ENCODE results near the gene CCL19. TPM values are rescaled to one million over a fixed set of nuclear protein-coding genes. Genes with fewer than 3 reads are reported as not detected.
A peak's percentile ranks its signal among the peaks of the same experiment; 100 is the strongest.

The CCL19 gene
- total RNA-seq, 4 donors from 2014 or later = not detected

GRCh38 chr9:34709196-34709978 is 18.3 kb upstream of the CCL19 start:
- no peak for DNase-seq (ENCODE audit: low spot score in 2 of 2)
- H3K27ac ChIP-seq = no peak overlapping the region
- no peaks in the 10 kb centered on the region for H3K36me3 ChIP-seq
- H3K4me3 ChIP-seq = no peak overlapping the region
- WGBS, 2 donors = 95 to 99% methylated on average over 8 to 9 of the region's 9 CpGs
- no peaks in the 10 kb centered on the region for H3K9me3 ChIP-seq
- peaks cover 0 to 5% (median 0%) of the 10 kb centered on the region in 4 donors for H3K4me1 ChIP-seq
- no peaks in the 10 kb centered on the region for H3K27me3 ChIP-seq
- TF ChIP-seq POLR2A (IDR thresholded peaks at IDR 0.05) = no peak
- no peak for TF ChIP-seq EP300 (IDR thresholded peaks at IDR 0.05)
- no peak for TF ChIP-seq CTCF (IDR thresholded peaks at IDR 0.05)

- Histone ChIP-seq H3K4me3 (no peak overlapping the region), H3K36me3 (no peaks in the 10 kb centered on the region), H3K27ac (no peak overlapping the region), H3K9me3 (no peaks in the 10 kb centered on the region), H3K27me3 (no peaks in the 10 kb centered on the region), H3K4me1 (peaks cover 0 to 8% (median 0%) of the 10 kb centered on the region in 4 donors)
- 79 to 91% methylated on average over 2 of the region's 2 CpGs for WGBS, 2 donors
- no peak for DNase-seq (ENCODE audit: low spot score in 2 of 2)
- TF ChIP-seq CTCF (IDR thresholded peaks at IDR 0.05) (no peak), POLR2A (IDR thresholded peaks at IDR 0.05) (no peak), EP300 (IDR thresholded peaks at IDR 0.05) (no peak)
Observed at GRCh38 chr9:34707130-34707529, 16.1 kb upstream of the CCL19 start.

GRCh38 chr9:34701769-34702736 is 11.0 kb upstream of the CCL19 start:
- H3K4me3 ChIP-seq = peak overlapping the region; percentile 66 to 90 (median 84)
- peaks cover 0 to 13% (median 2%) of the 10 kb centered on the region in 4 donors for H3K4me1 ChIP-seq
- peak; percentile 92 to 99 (median 98) for TF ChIP-seq CTCF (IDR thresholded peaks at IDR 0.05)
- peak in 1 of 2 donors; percentile 67 for TF ChIP-seq EP300 (IDR thresholded peaks at IDR 0.05)
- TF ChIP-seq POLR2A (IDR thresholded peaks at IDR 0.05) = no peak
- DNase-seq (ENCODE audit: low spot score in 2 of 2) = peak; percentile 74 to 90
- no peaks in the 10 kb centered on the region for H3K36me3 ChIP-seq
- H3K27ac ChIP-seq = peak overlapping the region; percentile 74 to 93 (median 84)
- H3K9me3 ChIP-seq = no peaks in the 10 kb centered on the region
- no peaks in the 10 kb centered on the region for H3K27me3 ChIP-seq
- WGBS, 2 donors = 2 to 4% methylated on average over 30 of the region's 30 CpGs

- TF ChIP-seq CTCF (IDR thresholded peaks at IDR 0.05) (peak; percentile 88 to 96 (median 91)), POLR2A (IDR thresholded peaks at IDR 0.05) (no peak), EP300 (IDR thresholded peaks at IDR 0.05) (peak in 1 of 2 donors; percentile 15)
Observed at GRCh38 chr9:34701023-34701768, 10.1 kb upstream of the CCL19 start.

More at GRCh38 chr9:34701023-34701768, 10.1 kb upstream of the CCL19 start:
- H3K4me3 ChIP-seq = peak overlapping the region; percentile 66 to 90 (median 84)
- H3K4me1 ChIP-seq = peaks cover 0 to 13% (median 2%) of the 10 kb centered on the region in 4 donors
- DNase-seq (ENCODE audit: low spot score in 2 of 2) = peak; percentile 58 to 77
- WGBS, 2 donors = 7 to 17% methylated on average over 28 to 50 of the region's 52 CpGs
- no peaks in the 10 kb centered on the region for H3K9me3 ChIP-seq
- no peaks in the 10 kb centered on the region for H3K27me3 ChIP-seq
- peak overlapping the region; percentile 74 to 93 (median 84) for H3K27ac ChIP-seq
- no peaks in the 10 kb centered on the region for H3K36me3 ChIP-seq
